ENCODE data around the gene GATA5.

GRCh38 chr20:62424249-62425107, 51.3 kb downstream of the GATA5 start:
- TF ChIP-seq CTCF (IDR thresholded peaks at IDR 0.05) (no peak), POLR2AphosphoS5 (IDR thresholded peaks at IDR 0.05) (no peak)

Data from esophagus muscularis mucosa (tissue), 3 donors.